DMS 273 (cell line): ENCODE data around the gene CRTAP.
"Not testable (repeated sequence)": the region's sequence is repeated elsewhere in the genome, so short reads cannot be mapped to it uniquely, and the experiment has no call there.

Experiments
- DNase-seq: peaks from one replicate; lab custom pipeline; 2025; ENCODE audit not compliant: unreplicated experiment; lab: John Stamatoyannopoulos, UW

Gene CRTAP

GRCh38 chr3:33139006-33139623, 25.3 kb downstream of the CRTAP start:
- DNase-seq: not testable (repeated sequence)

DNA sequence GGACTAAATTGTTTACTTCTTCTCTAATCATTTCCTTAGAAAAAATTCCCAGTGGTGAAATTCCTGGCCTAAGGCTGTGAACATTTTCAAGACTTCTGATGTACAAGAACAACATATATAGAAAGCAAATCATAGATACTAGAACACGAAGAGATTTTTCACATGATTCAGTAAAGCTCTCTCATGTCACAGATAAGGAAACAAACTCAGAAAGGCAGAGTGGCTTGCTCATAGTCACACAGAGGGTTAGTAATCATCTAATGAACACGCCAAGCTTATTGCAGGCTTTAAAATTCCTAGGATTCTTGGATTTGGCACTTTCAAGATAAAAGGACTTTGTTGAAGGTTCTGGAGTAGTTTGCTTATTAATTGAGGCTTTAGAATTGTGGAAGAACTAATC, 26.2 kb downstream of the CRTAP start:
- no peak for DNase-seq

- no peak for DNase-seq
These were observed 27.2 kb downstream of the CRTAP start for GRCh38 chr3:33141006-33141405.

DNA sequence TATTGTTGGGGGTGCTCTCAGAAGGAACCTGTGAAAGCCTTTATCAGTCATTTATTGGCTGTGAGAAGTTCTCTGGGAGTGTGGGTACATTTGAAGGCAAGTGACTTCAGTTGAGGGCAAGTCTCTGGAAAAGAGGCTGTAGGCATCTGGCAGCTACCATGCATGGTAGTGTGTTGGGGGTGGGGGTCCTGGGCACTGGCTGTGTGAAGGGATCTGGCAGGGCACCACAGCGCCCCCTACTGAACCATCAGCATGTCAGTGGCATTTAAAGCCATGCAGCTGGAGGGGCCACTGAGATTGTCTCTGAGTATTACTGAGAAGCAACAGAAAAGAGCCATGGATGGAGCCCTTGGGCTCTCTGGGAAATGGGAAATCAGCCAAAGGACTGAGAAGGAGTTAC, 30.6 kb downstream of the CRTAP start:
- DNase-seq: peak; percentile 39

DNA sequence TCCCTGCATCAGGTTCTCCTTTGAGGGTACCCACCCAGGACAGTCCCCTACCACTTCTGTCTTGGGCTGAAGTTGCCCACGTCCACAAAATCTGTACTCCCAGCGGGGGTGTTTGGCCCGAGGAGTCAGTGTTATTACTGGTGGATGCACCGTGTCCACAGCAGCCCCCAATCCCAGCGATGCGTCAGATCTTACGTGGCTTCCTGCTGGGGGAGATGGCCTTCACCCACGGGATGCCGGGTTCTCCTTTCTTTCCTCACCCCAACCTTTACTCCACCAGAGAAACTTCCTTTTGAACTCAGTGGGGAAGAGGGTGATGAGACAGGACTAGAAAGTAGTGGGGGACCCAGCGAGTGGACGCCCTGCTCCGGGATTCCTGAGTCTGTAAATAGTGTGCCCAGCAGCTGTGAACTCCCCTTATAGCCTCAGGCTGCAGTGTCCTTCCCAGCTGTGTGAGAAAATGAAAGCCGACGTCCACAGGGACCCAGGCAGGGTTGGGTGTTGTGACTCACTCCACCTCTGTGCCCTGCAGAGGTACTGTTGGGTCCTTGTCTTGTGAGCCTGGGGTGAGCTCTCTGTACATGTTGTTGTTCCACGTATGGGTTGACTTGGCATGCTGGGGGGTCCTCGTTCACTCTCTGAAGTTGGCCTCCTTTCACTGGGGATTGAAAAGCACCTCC, 31.5 kb downstream of the CRTAP start:
- no peak for DNase-seq

GRCh38 chr3:33145901-33146580, 32.2 kb downstream of the CRTAP start:
- DNase-seq: no peak

GRCh38 chr3:33146791-33147445, 33.1 kb downstream of the CRTAP start:
- peak; percentile 48 for DNase-seq

DNA sequence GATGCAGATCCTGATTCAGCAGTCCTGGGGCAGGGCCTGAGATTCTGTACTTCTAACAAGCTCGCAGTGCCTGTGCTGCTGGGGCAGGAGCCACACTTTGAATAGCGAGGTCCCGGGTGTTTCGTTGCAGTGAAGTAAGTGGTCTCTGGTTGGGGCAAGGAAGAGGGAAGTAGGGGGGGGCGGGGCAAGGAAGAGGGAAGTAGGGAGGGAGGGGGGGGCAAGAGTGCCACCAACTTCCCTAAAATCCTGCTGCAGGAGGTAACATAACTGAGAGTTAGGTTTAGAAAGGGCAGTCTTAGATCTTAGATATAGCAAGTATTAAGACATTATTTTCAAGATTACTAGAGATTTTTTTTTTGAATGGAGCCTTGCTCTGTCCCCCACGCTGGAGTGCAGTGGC, 35.5 kb downstream of the CRTAP start:
- no peak for DNase-seq

DNA sequence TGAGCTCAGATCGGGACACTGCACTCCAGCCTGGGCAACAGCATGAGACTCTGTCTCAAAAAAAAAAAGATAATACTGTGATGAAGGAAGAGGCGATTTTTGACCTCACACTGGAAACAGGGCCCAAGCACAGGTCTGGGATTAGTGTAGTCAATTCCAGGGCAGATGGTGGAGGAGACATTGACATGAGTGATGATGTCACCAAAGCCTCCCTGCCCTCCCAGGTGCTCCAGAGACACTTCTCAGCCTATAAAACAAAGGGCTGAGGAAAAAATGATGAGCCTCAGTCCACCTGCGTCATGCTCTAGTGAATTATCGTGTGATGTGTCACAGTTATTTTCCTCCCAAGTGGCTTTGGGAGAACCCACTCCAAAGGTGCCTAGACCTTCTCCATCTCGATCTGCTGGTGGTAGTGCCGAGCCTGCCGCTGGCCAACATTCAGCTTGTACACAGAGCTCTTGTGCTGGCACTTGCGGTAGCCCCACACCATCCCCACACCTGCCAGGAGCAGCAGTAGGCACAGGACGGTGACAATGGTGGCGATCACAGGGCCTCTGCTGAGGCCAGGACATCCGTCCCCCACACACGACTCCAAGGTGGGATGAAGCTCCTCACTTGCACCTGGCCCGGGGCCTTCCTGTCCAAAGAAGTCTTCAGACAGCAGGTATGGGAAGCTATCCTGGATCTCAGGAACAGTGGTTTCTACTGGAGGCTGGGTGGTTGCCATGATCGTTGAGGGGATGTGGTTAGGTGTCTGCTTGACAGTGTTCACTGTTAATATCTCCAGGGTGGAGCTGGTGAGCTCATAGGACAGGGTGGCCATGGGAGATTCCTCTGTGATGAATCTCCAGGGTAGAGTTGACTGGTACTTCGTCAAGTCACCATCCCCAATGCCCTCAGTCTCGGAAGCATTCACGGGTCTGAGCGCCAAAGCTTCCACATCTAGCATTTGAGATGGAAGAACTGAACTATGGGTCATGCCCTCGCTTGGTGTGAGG, 38.8 kb downstream of the CRTAP start:
- DNase-seq: no peak

DNA sequence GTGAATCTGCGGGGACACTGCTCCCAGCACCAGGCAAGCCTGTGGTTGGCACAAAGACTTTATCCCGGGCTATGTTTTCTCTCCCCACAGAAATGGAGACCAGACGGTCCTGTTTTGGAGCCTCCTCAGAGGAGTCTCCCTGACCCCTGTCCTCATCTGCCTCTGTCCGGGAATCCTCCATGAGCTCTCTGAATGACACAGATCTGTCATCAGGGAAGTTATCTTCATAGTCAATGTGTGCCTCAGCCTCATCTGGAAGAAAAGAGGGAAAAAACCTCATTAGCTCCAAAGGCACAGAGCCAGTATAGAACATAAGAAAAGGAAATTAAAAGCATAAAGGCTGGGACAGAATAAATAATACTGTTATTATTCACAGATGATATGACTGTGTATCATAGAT, 40.0 kb downstream of the CRTAP start:
- no peak for DNase-seq

GRCh38 chr3:33155301-33155700, 41.5 kb downstream of the CRTAP start:
- DNase-seq: no peak

- no peak for DNase-seq
These were observed 45.4 kb downstream of the CRTAP start for GRCh38 chr3:33159234-33159633.

DNA sequence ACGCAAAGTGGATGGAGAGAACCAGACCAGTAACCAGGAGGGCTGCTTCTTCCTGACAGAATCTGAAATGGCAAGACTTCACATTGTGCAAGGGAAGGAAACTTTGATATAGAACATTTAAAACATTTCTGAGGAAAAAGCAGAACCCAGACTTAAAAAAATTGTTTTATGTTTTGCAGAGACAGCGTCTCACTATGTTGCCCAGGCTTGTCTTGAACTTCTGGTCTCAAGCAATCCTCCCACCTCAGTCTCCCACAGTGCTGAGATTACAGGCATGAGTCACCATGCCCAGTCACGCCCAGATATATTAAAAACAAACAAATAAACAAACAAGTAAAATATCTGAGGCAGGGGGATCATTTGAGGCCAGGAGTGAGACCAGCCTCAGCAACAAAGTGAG, 46.2 kb downstream of the CRTAP start:
- no peak for DNase-seq

GRCh38 chr3:33162621-33163020, 48.8 kb downstream of the CRTAP start:
- not testable (repeated sequence) for DNase-seq

DNA sequence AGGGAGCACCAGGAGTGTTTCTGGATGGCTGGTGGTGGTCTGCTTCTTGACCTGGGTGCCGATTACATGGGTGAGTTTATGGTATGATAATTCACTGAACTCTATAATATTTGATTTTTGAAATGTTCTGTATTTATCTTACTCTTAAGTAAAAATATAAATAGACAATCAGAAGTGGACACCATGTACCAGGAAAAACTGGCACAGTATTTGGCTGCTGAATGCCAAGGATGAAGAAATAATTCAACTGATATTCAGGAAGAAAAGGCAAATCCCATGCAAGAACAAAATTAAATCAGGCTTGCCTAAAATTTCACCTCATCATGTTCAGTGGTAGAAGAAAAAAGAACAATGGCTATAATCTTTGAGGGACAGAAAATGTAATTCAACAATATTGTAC, 51.6 kb downstream of the CRTAP start:
- no peak for DNase-seq

GRCh38 chr3:33166095-33166494, 52.3 kb downstream of the CRTAP start:
- DNase-seq: no peak

- DNase-seq: no peak
These were observed 53.5 kb downstream of the CRTAP start for GRCh38 chr3:33167284-33167683.

GRCh38 chr3:33167716-33168336, 54.0 kb downstream of the CRTAP start:
- no peak for DNase-seq

GRCh38 chr3:33170531-33170930, 56.7 kb downstream of the CRTAP start:
- peak; percentile 62 for DNase-seq

- no peak for DNase-seq
These were observed 57.8 kb downstream of the CRTAP start for GRCh38 chr3:33171580-33171979.
